GM19193 (cell line): ENCODE measurements around the gene ARMC12.

Source experiments
- POLR2A ChIP-seq: IDR thresholded peaks from 4 replicates; pipeline ENCODE4 v1.6.1; 2011; ENCODE audit not compliant: insufficient read depth, insufficient read length; ENCODE audit errors: extremely low read depth

The ARMC12 gene

GRCh38 chr6:35736982-35737412 lies at the start of gene ARMC12:
Gene ARMC12, plus strand, starts transcription at chr6:35737032. Its CDS starts 77 bp downstream, at chr6:35737109.
- TF ChIP-seq POLR2A: no peak

- no peak for TF ChIP-seq POLR2A
These were observed 48.9 kb upstream of the ARMC12 start for GRCh38 chr6:35687658-35688604.

GRCh38 chr6:35688605-35689322 lies 48.1 kb upstream of the ARMC12 start, which contains the start of gene FKBP5:
Gene FKBP5, minus strand, starts transcription at chr6:35688915. Its CDS starts 46,091 bp downstream, at chr6:35642824.
- peak; percentile 89 for TF ChIP-seq POLR2A

GRCh38 chr6:35690484-35690883 lies 46.3 kb upstream of the ARMC12 start:
- no peak for TF ChIP-seq POLR2A

GRCh38 chr6:35691027-35691824 lies 45.6 kb upstream of the ARMC12 start:
- TF ChIP-seq POLR2A: no peak

- TF ChIP-seq POLR2A: no peak
These were observed 42.4 kb upstream of the ARMC12 start for GRCh38 chr6:35694462-35694861.

- TF ChIP-seq POLR2A: no peak
These were observed 38.0 kb upstream of the ARMC12 start for GRCh38 chr6:35698858-35699257.

- TF ChIP-seq POLR2A: no peak
These were observed 33.3 kb upstream of the ARMC12 start for GRCh38 chr6:35703554-35703953.

- no peak for TF ChIP-seq POLR2A
These were observed 30.4 kb upstream of the ARMC12 start for GRCh38 chr6:35706468-35706867.

GRCh38 chr6:35707714-35708407 lies 29.0 kb upstream of the ARMC12 start:
- no peak for TF ChIP-seq POLR2A

- no peak for TF ChIP-seq POLR2A
These were observed 28.2 kb upstream of the ARMC12 start for GRCh38 chr6:35708585-35708984.

GRCh38 chr6:35710241-35710847 lies 26.5 kb upstream of the ARMC12 start:
- TF ChIP-seq POLR2A: no peak

GRCh38 chr6:35711731-35712130 lies 25.1 kb upstream of the ARMC12 start:
- no peak for TF ChIP-seq POLR2A
